K562 (cell line): ENCODE data around the gene GPATCH3. TPM values are rescaled to one million over a fixed set of nuclear protein-coding genes. Genes with fewer than 3 reads are reported as not detected.

Experiments used
- DIDO1 ChIP-seq: fragments of 450-650 bp; IDR thresholded peaks from 2 replicates; pipeline ENCODE4 v1.6.1; 2016; ENCODE audit warnings: low read depth, missing biosample characterization, missing genetic modification characterization
- ZNF75A ChIP-seq: fragments of 450-650 bp; formaldehyde crosslinking; IDR thresholded peaks from 2 replicates; pipeline ENCODE4 v1.4.0; 2020; ENCODE audit warnings: mild to moderate bottlenecking
- polyA plus RNA-seq, 8 experiments: library from polyadenylated mRNA; depleted of rRNA in 4 of 8; stranded (reverse) in 5 of 8; unstranded in 3 of 8; fragments of >200 nt; fragmentation: Nextera tagmentation in 2 of 8; fragmentation: Illumina TruSeq in 1 of 8; extraction: Ambion mirVana in 2 of 8; extraction: Trizol in 1 of 8; gene quantifications; 2 replicates each; pipeline versions ENCODE4 v1.2.1 to v1.2.3, GENCODE V29; 2011 to 2014; ENCODE audit warnings: inconsistent platforms in 1 of 8, missing spikeins in 1 of 8
- total RNA-seq, 7 experiments: library from RNA; depleted of rRNA in 6 of 7; stranded (reverse); fragments of >200 nt in 6 of 7; fragmentation: Illumina TruSeq in 2 of 7; extraction: Trizol in 2 of 7; gene quantifications; 2 replicates each; pipeline versions ENCODE4 v1.2.1 to v1.2.3, GENCODE V29; 2011 to 2021; ENCODE audit warnings: low replicate concordance in 1 of 7
- TF ChIP-seq, protein P1 (sequence below): fragments of 450-650 bp; IDR thresholded peaks from 2 replicates; pipeline ENCODE4 v1.6.1; 2016; ENCODE audit warnings: low read depth
- TF ChIP-seq, protein P2 (sequence below): sonication (generic); formaldehyde crosslinking; IDR thresholded peaks from 2 replicates; pipeline ENCODE4 v1.8.0; 2023; ENCODE audit warnings: mild to moderate bottlenecking, missing genetic modification reagents

Gene GPATCH3
- total and polyA plus RNA-seq, 9 of the 15 experiments (the other 6 are each of a cell fraction or from before 2014, with no cell fraction given): 1.6 to 23.0 (median 13.3) TPM

- TF ChIP-seq, protein P1, sequence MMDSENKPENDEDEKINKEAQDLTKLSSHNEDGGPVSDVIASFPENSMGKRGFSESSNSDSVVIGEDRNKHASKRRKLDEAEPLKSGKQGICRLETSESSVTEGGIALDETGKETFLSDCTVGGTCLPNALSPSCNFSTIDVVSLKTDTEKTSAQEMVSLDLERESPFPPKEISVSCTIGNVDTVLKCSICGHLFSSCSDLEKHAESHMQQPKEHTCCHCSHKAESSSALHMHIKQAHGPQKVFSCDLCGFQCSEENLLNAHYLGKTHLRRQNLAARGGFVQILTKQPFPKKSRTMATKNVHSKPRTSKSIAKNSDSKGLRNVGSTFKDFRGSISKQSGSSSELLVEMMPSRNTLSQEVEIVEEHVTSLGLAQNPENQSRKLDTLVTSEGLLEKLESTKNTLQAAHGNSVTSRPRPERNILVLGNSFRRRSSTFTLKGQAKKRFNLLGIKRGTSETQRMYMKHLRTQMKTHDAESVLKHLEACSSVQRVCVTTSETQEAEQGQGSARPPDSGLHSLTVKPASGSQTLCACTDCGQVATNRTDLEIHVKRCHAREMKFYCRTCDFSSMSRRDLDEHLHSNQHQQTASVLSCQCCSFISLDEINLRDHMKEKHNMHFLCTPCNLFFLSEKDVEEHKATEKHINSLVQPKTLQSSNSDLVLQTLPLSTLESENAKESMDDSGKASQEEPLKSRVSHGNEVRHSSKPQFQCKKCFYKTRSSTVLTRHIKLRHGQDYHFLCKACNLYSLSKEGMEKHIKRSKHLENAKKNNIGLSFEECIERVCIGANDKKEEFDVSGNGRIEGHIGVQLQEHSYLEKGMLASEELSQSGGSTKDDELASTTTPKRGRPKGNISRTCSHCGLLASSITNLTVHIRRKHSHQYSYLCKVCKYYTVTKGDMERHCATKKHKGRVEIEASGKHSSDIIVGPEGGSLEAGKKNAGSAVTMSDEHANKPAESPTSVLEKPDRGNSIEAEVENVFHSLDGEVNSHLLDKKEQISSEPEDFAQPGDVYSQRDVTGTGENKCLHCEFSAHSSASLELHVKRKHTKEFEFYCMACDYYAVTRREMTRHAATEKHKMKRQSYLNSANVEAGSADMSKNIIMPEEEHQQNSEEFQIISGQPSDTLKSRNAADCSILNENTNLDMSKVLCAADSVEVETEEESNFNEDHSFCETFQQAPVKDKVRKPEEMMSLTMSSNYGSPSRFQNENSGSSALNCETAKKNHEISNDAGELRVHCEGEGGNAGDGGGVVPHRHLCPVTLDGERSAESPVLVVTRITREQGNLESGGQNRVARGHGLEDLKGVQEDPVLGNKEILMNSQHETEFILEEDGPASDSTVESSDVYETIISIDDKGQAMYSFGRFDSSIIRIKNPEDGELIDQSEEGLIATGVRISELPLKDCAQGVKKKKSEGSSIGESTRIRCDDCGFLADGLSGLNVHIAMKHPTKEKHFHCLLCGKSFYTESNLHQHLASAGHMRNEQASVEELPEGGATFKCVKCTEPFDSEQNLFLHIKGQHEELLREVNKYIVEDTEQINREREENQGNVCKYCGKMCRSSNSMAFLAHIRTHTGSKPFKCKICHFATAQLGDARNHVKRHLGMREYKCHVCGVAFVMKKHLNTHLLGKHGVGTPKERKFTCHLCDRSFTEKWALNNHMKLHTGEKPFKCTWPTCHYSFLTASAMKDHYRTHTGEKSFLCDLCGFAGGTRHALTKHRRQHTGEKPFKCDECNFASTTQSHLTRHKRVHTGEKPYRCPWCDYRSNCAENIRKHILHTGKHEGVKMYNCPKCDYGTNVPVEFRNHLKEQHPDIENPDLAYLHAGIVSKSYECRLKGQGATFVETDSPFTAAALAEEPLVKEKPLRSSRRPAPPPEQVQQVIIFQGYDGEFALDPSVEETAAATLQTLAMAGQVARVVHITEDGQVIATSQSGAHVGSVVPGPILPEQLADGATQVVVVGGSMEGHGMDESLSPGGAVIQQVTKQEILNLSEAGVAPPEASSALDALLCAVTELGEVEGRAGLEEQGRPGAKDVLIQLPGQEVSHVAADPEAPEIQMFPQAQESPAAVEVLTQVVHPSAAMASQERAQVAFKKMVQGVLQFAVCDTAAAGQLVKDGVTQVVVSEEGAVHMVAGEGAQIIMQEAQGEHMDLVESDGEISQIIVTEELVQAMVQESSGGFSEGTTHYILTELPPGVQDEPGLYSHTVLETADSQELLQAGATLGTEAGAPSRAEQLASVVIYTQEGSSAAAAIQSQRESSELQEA: no peak
- TF ChIP-seq, protein P2, sequence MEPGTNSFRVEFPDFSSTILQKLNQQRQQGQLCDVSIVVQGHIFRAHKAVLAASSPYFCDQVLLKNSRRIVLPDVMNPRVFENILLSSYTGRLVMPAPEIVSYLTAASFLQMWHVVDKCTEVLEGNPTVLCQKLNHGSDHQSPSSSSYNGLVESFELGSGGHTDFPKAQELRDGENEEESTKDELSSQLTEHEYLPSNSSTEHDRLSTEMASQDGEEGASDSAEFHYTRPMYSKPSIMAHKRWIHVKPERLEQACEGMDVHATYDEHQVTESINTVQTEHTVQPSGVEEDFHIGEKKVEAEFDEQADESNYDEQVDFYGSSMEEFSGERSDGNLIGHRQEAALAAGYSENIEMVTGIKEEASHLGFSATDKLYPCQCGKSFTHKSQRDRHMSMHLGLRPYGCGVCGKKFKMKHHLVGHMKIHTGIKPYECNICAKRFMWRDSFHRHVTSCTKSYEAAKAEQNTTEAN: no peak
- TF ChIP-seq ZNF75A (no peak), DIDO1 (no peak)
- TF ChIP-seq, all 486 proteins: peak for 145
These were observed 35.4 kb downstream of the GPATCH3 start (continued) for GRCh38 chr1:26864610-26865480.
